GM23338 (cell line): ENCODE results near the gene ITGB1BP2. TPM values are rescaled to one million over a fixed set of nuclear protein-coding genes. Genes with fewer than 3 reads are reported as not detected.
A peak's percentile ranks its signal among the peaks of the same experiment; 100 is the strongest.

ENCODE experiments used
- ATAC-seq: fragments of 200-7000 bp; cut with Tn5 transposase; 3 replicates; pipeline ENCODE4 v1.9.1; 2020
- DNase-seq: peaks from one replicate; pipeline ENCODE4 v3.0.0-alpha.2; 2015; ENCODE audit warnings: low spot score
- H2AFZ ChIP-seq: fragments of 200-600 bp; sonication (generic); 2 replicates; pipeline ENCODE4 v1.8.0; 2016; ENCODE audit warnings: antibody characterized with exemption, mild to moderate bottlenecking, moderate library complexity
- H3F3A ChIP-seq: fragments of 200-600 bp; sonication (generic); replicated peaks from 2 replicates; pipeline ENCODE4 v1.8.0; 2017; ENCODE audit warnings: antibody characterized with exemption, mixed run types, low read depth
- H3K27ac ChIP-seq: fragments of 200-600 bp; sonication (generic); 2 replicates; pipeline ENCODE4 v1.6.1; 2016; ENCODE audit warnings: low read depth
- H3K27me3 ChIP-seq: fragments of 200-600 bp; sonication (generic); 2 replicates; pipeline ENCODE4 v1.8.0; 2016; ENCODE audit warnings: mild to moderate bottlenecking, mixed run types, moderate library complexity; ENCODE audit not compliant: insufficient read depth
- H3K36me3 ChIP-seq: fragments of 200-600 bp; sonication (generic); 2 replicates; pipeline ENCODE4 v1.8.0; 2016; ENCODE audit warnings: mild to moderate bottlenecking; ENCODE audit not compliant: insufficient read depth
- H3K4me1 ChIP-seq: fragments of 200-600 bp; sonication (generic); 2 replicates; pipeline ENCODE4 v1.8.0; 2016; ENCODE audit warnings: mild to moderate bottlenecking, moderate library complexity; ENCODE audit not compliant: insufficient read depth
- H3K4me2 ChIP-seq: fragments of 200-600 bp; sonication (generic); 2 replicates; pipeline ENCODE4 v1.7.1; 2017; ENCODE audit warnings: mixed run types
- H3K4me3 ChIP-seq: fragments of 200-600 bp; sonication (generic); 2 replicates; pipeline ENCODE4 v1.6.1; 2016; ENCODE audit warnings: mixed run types
- H3K79me2 ChIP-seq: fragments of 200-600 bp; sonication (generic); replicated peaks from 2 replicates; pipeline ENCODE4 v1.8.0; 2017; ENCODE audit warnings: mild to moderate bottlenecking; ENCODE audit not compliant: insufficient read depth
- H3K9me2 ChIP-seq: fragments of 200-600 bp; sonication (generic); 2 replicates; pipeline ENCODE4 v1.8.0; 2017; ENCODE audit not compliant: insufficient read depth
- H4K20me1 ChIP-seq: fragments of 200-600 bp; sonication (generic); replicated peaks from 2 replicates; pipeline ENCODE4 v1.8.0; 2017; ENCODE audit warnings: mild to moderate bottlenecking; ENCODE audit not compliant: insufficient read depth
- H3K27ac Mint-ChIP-seq: 2 replicates; pipeline ENCODE4 v1.8.0; 2020; ENCODE audit warnings: inconsistent platforms, mild to moderate bottlenecking, moderate library complexity, mixed read lengths
- H3K27me3 Mint-ChIP-seq: 3 replicates; pipeline ENCODE4 v1.8.0; 2022; ENCODE audit warnings: low read depth, mild to moderate bottlenecking, moderate library complexity, mixed read lengths, inconsistent platforms; ENCODE audit not compliant: insufficient read depth, poor library complexity
- H3K36me3 Mint-ChIP-seq: 3 replicates; pipeline ENCODE4 v1.8.0; 2021; ENCODE audit warnings: low read depth, mild to moderate bottlenecking, inconsistent platforms, moderate library complexity, mixed read lengths
- H3K4me1 Mint-ChIP-seq: 3 replicates; pipeline ENCODE4 v1.8.0; 2020; ENCODE audit warnings: mild to moderate bottlenecking, inconsistent platforms, mixed read lengths
- H3K4me3 Mint-ChIP-seq: 3 replicates; pipeline ENCODE4 v1.8.0; 2021; ENCODE audit warnings: moderate library complexity, mild to moderate bottlenecking, inconsistent platforms, mixed read lengths
- H3K9me3 Mint-ChIP-seq: 3 replicates; pipeline ENCODE4 v1.8.0; 2020; ENCODE audit warnings: moderate library complexity, mild to moderate bottlenecking, inconsistent platforms, mixed read lengths
- CREB1 ChIP-seq: fragments of 250-450 bp; sonication (Bioruptor Pico); IDR thresholded peaks from 2 replicates; pipeline ENCODE4 v1.5.0; 2020; ENCODE audit warnings: low read depth, mild to moderate bottlenecking, moderate library complexity
- CTCF ChIP-seq, 2 experiments: fragments of 200-600 bp in 1 of 2; sonication (generic) in 1 of 2; conservative IDR thresholded peaks; 2 replicates each; pipeline versions ENCODE4 v1.5.1 to v1.6.1; 2016 to 2017; ENCODE audit warnings: antibody characterized with exemption in 2 of 2, low read depth in 2 of 2, mild to moderate bottlenecking in 2 of 2, moderate library complexity in 1 of 2
- JUNB ChIP-seq: IDR thresholded peaks from one replicate; pipeline ENCODE4 v1.6.1; 2016; ENCODE audit warnings: antibody characterized with exemption; ENCODE audit not compliant: unreplicated experiment
- NANOG ChIP-seq: IDR thresholded peaks from 2 replicates; pipeline ENCODE4 v1.6.1; 2016; ENCODE audit warnings: antibody characterized with exemption, borderline replicate concordance
- POLR2AphosphoS5 ChIP-seq: IDR thresholded peaks from 2 replicates; pipeline ENCODE4 v1.6.1; 2016; ENCODE audit warnings: antibody characterized with exemption, low read depth
- long read RNA-seq: library from polyadenylated mRNA; unstranded; transcript quantifications from one replicate; pipeline ENCODE4 v2.0.0, GENCODE V29; 2020; ENCODE audit not compliant: unreplicated experiment
- polyA plus RNA-seq: library from polyadenylated mRNA; unstranded; fragments of >200 nt; fragmentation: Nextera tagmentation; extraction: Ambion mirVana; gene quantifications from 2 replicates; pipeline ENCODE4 v1.2.1, GENCODE V29; 2016
- total RNA-seq: library from RNA; depleted of rRNA; stranded (reverse); fragments of >200 nt; shearing (Covaris generic); gene quantifications from 2 replicates; pipeline ENCODE4 v1.2.3, GENCODE V29; 2014; rRNA removed

The ITGB1BP2 gene
- total RNA-seq (3.2 and 10.9 TPM in 2 replicates), polyA plus RNA-seq (0.89 and 2.0 TPM in 2 replicates)
- long read RNA-seq: 0 reads

- Mint-ChIP-seq H3K9me3 (no peaks in the 10 kb centered on the region), H3K27ac (peak within 1 kb of the TSS; percentile 84), H3K36me3 (peaks cover 79% of the 10 kb centered on the region), H3K27me3 (peaks cover 4% of the 10 kb centered on the region), H3K4me3 (no peak within 1 kb of the TSS), H3K4me1 (peaks cover 14% of the 10 kb centered on the region; the same call in 2 of the 3 replicates)
- Histone ChIP-seq H3K4me1 (no peaks in the 10 kb centered on the region), H3K79me2 (no peaks in the 10 kb centered on the region), H4K20me1 (peaks cover 8% of the 10 kb centered on the region; the same call in 1 of the 2 replicates), H3K4me2 (no peak within 1 kb of the TSS), H3K36me3 (peaks cover 23% of the 10 kb centered on the region), H3K9me2 (no peaks in the 10 kb centered on the region), H3K27me3 (no peaks in the 10 kb centered on the region), H3K4me3 (no peak within 1 kb of the TSS), H3F3A (peaks cover 8% of the 10 kb centered on the region; the same call in 1 of the 2 replicates), H2AFZ (no peak within 1 kb of the TSS), H3K27ac (peak within 1 kb of the TSS; percentile 55; the same call in 1 of the 2 replicates)
- peak; percentile 63; the same call in 1 of the 2 replicates for TF ChIP-seq POLR2AphosphoS5
- TF ChIP-seq JUNB: no peak
- ATAC-seq (peak; percentile 58), DNase-seq (peak; percentile 34)
Observed at GRCh38 chrX:71301195-71301924, at the start of gene ITGB1BP2. ITGB1BP2 (plus strand) TSS chrX:71301750; CDS start chrX:71301807, 57 bp downstream.

GRCh38 chrX:71252221-71252620 lies 49.3 kb upstream of the ITGB1BP2 start:
- DNase-seq: no peak
- Histone ChIP-seq H3K27ac (no peak overlapping the region), H3F3A (no peaks in the 10 kb centered on the region), H3K27me3 (no peaks in the 10 kb centered on the region), H3K79me2 (peaks cover 16% of the 10 kb centered on the region), H3K4me3 (peak overlapping the region; percentile 89), H3K9me2 (no peaks in the 10 kb centered on the region), H3K4me2 (peak overlapping the region; percentile 79), H3K4me1 (peaks cover 10% of the 10 kb centered on the region), H2AFZ (no peak overlapping the region), H4K20me1 (no peaks in the 10 kb centered on the region; the same call in 1 of the 2 replicates), H3K36me3 (no peaks in the 10 kb centered on the region; the same call in 1 of the 2 replicates)
- no peak for ATAC-seq
- TF ChIP-seq CREB1 (CRISPR knock-in tag) (no peak), JUNB (no peak)
- Mint-ChIP-seq H3K36me3 (peaks cover 40% of the 10 kb centered on the region), H3K4me1 (peaks cover 20% of the 10 kb centered on the region), H3K27me3 (peaks cover 9% of the 10 kb centered on the region), H3K4me3 (peak overlapping the region; percentile 92), H3K9me3 (no peaks in the 10 kb centered on the region), H3K27ac (peak overlapping the region; percentile 27; the same call in 1 of the 2 replicates)

- Histone ChIP-seq H4K20me1 (no peaks in the 10 kb centered on the region; the same call in 1 of the 2 replicates), H3K79me2 (peaks cover 16% of the 10 kb centered on the region), H3K4me3 (peak overlapping the region; percentile 89), H3K9me2 (no peaks in the 10 kb centered on the region), H3K4me2 (peak overlapping the region; percentile 84), H2AFZ (no peak overlapping the region), H3F3A (no peaks in the 10 kb centered on the region), H3K36me3 (no peaks in the 10 kb centered on the region; the same call in 1 of the 2 replicates), H3K27ac (peak overlapping the region; percentile 88; the same call in 1 of the 2 replicates), H3K4me1 (peaks cover 10% of the 10 kb centered on the region), H3K27me3 (no peaks in the 10 kb centered on the region)
- Mint-ChIP-seq H3K9me3 (no peaks in the 10 kb centered on the region), H3K36me3 (peaks cover 28% of the 10 kb centered on the region), H3K27me3 (peaks cover 5% of the 10 kb centered on the region), H3K4me1 (peaks cover 20% of the 10 kb centered on the region), H3K27ac (peak overlapping the region; percentile 97), H3K4me3 (peak overlapping the region; percentile 92)
- ATAC-seq (peak; percentile 19), DNase-seq (peak; percentile 55)
- TF ChIP-seq NANOG: no peak
- 0 out of 2 replicates have a peak, but pooled peaks have one; percentile 34 for TF ChIP-seq POLR2AphosphoS5
- peak; percentile 30 to 49; a peak in 3 of 4 replicates for TF ChIP-seq CTCF (conservative IDR thresholded peaks at IDR 0.05; ENCODE audit: low read depth in 2 of 2)
Observed at GRCh38 chrX:71253253-71254091, 48.1 kb upstream of the ITGB1BP2 start.
